Measurements from ENCODE around the gene MYRIP.

MYRIP gene

DNA sequence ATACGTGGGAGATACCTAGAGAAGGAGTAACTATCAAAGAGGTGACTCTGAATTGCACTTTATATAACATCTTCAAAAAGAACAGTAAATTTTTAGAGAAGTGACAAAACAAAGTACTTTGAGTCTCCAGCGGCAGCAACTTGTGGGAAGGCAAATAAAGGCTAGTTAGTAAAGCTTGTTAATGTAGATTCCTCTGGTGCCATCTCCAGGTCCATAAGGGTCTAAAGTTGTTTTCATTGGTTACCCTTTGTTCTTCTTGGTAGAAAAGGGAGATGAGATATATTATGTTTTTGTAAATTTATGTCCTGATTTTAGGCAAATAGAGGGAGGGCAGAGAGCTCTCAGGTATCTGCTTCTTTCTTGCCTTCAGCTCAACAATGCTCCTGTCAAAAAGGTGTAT, 161.6 kb downstream of the MYRIP start:
- H3K27ac ChIP-seq, result no peak overlapping the region
- TF ChIP-seq, protein P1, sequence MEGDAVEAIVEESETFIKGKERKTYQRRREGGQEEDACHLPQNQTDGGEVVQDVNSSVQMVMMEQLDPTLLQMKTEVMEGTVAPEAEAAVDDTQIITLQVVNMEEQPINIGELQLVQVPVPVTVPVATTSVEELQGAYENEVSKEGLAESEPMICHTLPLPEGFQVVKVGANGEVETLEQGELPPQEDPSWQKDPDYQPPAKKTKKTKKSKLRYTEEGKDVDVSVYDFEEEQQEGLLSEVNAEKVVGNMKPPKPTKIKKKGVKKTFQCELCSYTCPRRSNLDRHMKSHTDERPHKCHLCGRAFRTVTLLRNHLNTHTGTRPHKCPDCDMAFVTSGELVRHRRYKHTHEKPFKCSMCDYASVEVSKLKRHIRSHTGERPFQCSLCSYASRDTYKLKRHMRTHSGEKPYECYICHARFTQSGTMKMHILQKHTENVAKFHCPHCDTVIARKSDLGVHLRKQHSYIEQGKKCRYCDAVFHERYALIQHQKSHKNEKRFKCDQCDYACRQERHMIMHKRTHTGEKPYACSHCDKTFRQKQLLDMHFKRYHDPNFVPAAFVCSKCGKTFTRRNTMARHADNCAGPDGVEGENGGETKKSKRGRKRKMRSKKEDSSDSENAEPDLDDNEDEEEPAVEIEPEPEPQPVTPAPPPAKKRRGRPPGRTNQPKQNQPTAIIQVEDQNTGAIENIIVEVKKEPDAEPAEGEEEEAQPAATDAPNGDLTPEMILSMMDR (conservative IDR thresholded peaks at IDR 0.05), result no peak
- TF ChIP-seq ZFX (IDR thresholded peaks at IDR 0.05), result no peak

DNA sequence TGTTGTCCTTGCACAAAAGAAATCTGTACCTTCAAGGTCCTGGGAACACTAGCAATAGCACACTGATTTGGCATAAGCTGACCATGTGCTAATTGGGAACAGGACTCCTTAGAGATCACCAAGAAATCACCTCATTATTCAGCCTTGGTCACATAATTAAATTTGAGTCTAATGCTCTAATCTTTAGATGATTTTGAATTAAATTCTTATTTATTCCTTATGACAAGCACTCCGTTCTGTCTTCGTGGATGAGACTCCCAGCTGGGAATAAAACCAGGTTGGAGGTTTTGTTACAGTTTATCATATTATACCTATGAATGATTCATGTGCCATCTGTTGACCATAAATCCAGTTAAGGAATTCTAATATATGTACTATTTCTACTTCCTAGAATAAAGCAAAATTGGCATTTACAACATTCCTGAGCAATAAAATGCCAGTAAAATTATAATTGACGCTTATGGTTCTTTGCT, 162.2 kb downstream of the MYRIP start:
- TF ChIP-seq, protein P1 (conservative IDR thresholded peaks at IDR 0.05), result no peak
- TF ChIP-seq ZFX (IDR thresholded peaks at IDR 0.05), result no peak
- H3K27ac ChIP-seq, result no peak overlapping the region

DNA sequence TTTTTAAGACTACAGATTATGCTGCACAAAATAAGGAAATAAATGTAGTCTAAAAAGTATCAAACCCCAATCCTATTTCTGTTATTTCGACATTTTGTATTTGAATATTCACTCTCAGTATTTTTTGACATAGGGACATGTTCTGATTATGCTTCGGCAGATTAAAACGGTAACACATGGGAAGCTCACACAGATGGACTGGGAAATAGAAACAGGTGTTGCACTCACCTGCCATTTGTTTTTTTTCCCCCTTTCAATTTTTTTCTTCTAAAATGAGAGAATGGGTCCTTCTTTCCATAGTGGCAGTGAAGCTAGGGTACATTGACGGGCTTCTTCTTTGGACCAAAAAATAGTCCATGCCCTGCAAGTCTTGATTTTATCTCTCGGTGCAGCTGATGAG, 163.1 kb downstream of the MYRIP start:
- TF ChIP-seq, protein P1 (conservative IDR thresholded peaks at IDR 0.05), result no peak
- TF ChIP-seq ZFX (IDR thresholded peaks at IDR 0.05), result no peak
- no peak overlapping the region for H3K27ac ChIP-seq

DNA sequence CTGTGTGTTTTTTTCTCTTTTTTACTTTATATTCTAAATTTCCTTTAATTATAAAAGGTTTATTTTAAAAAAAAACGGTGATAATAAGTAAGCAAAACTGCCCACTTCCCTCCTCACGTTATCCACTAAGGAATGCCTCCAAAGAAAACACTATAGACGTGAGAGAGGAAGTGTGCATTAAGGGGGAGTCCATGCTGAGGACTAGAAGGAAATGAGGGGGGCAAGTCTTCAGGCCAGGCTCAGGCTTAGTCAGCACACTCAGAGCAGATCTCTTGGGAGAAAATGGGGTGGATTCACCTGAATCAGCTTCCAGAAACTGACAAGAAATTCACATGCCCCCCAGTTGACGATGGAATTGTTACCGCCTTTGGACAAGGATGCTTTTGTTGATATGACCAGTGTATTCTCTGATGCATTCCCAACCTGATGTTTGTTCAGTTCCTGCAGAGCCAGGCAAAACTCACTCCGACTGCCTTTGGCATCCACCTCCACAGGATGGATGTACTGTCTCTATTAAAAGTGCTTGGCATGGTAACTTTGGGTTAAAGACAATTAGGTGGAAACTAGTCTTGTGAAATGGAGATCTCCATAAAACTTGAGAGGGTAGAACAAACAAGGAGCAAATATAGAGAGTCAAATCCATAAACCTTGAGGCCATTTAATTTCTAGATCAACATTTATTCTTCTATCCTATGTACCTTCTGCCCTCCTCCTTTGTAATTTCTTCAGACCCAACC, 167.8 kb downstream of the MYRIP start:
- no peak overlapping the region for H3K27ac ChIP-seq
- no peak for TF ChIP-seq ZFX (IDR thresholded peaks at IDR 0.05)
- TF ChIP-seq, protein P1 (conservative IDR thresholded peaks at IDR 0.05), result no peak

DNA sequence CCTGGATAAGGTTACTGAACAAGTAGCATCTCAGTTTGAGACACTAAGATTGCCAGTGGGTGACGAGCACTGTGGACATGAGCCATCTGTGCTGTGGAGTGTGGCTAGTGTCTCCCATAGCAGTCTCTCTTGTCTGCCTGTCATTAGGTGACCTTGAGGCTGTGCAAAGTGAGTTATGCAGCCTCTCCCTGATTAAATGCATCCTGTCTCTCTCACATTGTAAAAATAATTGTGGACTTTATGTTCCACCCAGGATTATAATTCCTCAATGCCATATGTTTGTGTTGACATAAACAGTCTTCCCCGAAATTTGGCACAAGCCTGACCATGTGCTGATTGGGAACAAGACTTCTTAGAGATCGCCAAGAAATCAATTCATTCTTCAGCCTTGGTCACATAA, 168.9 kb downstream of the MYRIP start:
- H3K27ac ChIP-seq, result no peak overlapping the region
- TF ChIP-seq ZFX (IDR thresholded peaks at IDR 0.05), result no peak
- TF ChIP-seq, protein P1 (conservative IDR thresholded peaks at IDR 0.05), result no peak

DNA sequence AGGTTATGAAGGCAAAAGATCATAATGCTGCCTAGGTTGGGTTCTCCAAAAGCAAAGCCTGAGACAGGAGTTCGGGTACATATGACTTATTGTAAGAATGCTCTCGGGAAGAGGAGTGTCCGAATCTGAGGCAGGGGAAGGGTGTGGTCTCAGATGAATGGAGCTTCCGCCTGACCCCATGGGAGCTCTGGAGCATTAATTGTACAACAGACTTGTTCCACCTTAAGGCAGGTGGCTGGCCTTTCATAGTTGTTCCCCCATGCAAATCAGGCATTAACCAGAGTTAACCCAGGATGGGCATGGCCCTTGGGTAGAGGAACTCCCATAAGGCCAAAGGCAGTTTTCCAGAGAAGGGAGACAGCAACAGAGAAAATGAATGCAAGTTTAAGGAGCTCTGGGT, 170.6 kb downstream of the MYRIP start:
- peak overlapping the region; percentile 24; the same call in 1 of the 2 replicates for H3K27ac ChIP-seq
- no peak for TF ChIP-seq ZFX (IDR thresholded peaks at IDR 0.05)

DNA sequence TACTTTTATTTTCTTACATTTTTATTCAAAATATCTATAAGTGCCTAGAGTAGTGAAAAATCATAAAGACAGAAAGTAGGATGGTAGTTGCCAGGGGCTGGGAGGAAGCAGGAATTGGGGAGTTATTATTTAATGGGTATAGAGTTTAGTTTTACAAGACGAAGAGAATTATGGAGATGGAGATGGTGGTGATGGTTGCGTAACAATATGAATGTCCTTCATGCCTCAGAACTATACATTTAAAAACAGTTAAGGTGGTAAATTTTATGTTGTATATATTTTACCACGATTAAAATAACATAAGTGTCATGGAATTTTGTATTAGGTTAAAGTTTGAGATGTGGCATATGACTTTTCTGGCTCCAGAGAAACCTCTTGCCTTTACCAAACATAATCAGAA, 171.4 kb downstream of the MYRIP start:
- no peak overlapping the region for H3K27ac ChIP-seq
- no peak for TF ChIP-seq ZFX (IDR thresholded peaks at IDR 0.05)
- TF ChIP-seq, protein P1 (conservative IDR thresholded peaks at IDR 0.05), result no peak

All from C4-2B (cell line).